Tibial artery (tissue), 4 donors: ENCODE results near the gene DDX49.

ENCODE experiments used
- DNase-seq, 2 donors: peaks; one replicate each; pipeline ENCODE4 v3.0.0-alpha.2; 2019
- H3K27ac ChIP-seq, 2 donors: fragments of 200-600 bp; sonication (generic) in 1 of 2; 1 replicate in 1 of 2; 2 replicates in 1 of 2; pipeline ENCODE4 v1.5.1; 2018 to 2019; ENCODE audit warnings: mild to moderate bottlenecking in 1 of 2
- H3K27me3 ChIP-seq, 2 donors: fragments of 200-600 bp; sonication (generic) in 1 of 2; one replicate each; pipeline versions ENCODE4 v1.5.1 to v1.6.0; 2016 to 2019
- H3K36me3 ChIP-seq, 3 donors: fragments of 200-600 bp; sonication (generic) in 2 of 3; one replicate each; pipeline ENCODE4 v1.5.1; 2016 to 2019; ENCODE audit warnings: mild to moderate bottlenecking in 2 of 3
- H3K4me1 ChIP-seq, 4 donors: fragments of 200-600 bp; sonication (generic) in 2 of 4; 1 replicate in 3 of 4; 2 replicates in 1 of 4; pipeline ENCODE4 v1.5.1; 2016 to 2019
- H3K4me3 ChIP-seq, 2 donors: fragments of 200-600 bp; sonication (generic) in 1 of 2; 1 replicate in 1 of 2; 2 replicates in 1 of 2; pipeline ENCODE4 v1.5.1; 2018 to 2019; ENCODE audit warnings: mild to moderate bottlenecking in 2 of 2
- H3K9me3 ChIP-seq, 3 donors: fragments of 200-600 bp; sonication (generic) in 1 of 3; one replicate each; pipeline ENCODE4 v1.5.1; 2016 to 2019
- intact Hi-C: fragments of 100-400 bp; cut with DNase I; formaldehyde crosslinking; loops from one replicate; pipeline ENCODE4 v1.15.0; 2023; ENCODE audit warnings: low total_unique reads
- TF ChIP-seq, protein P1 (sequence below), 2 experiments: fragments of 200-600 bp in 1 of 2; fragments of 450-650 bp in 1 of 2; IDR thresholded peaks; one replicate each; pipeline ENCODE4 v1.5.1; 2017 to 2019; ENCODE audit warnings: antibody characterized with exemption in 2 of 2, mild to moderate bottlenecking in 1 of 2, moderate library complexity in 1 of 2

DDX49 gene

DNA sequence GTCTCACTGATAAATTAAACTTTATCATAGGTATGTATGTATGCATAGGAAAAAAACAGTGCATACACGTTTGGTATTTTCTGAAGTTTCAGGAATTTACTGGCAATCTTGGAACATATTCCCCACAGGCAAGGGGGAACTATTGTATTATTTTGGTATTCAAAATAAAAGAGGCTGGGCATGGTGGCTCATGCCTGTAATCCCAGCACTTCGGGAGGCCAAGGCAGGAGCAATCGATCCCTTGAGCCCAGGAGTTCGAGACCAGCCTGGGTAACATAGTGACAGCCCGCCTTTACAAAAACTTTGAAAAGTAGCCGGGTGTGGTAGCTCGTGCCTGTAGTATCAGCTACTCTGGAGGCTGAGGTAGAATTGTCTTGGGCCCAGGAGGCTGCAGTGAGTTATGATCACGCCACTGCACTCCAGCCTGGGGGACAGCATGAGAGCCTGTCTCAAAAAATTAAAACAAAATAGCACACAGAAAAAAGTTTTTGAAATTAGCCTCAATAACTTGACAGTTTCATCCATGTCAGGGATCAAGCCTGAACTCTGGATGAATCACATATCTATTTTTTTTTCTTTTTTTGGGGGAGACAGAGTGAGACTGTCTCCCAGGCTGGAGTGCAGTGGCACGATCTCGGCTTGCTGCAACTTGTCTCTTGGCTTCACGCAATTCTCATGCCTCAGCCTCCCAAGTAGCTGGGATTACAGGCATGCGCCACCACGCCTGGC is 50.6 kb downstream of the DDX49 start:
- no peak overlapping the region for H3K4me3 ChIP-seq
- H3K27ac ChIP-seq: no peak overlapping the region
- H3K36me3 ChIP-seq: no peaks in the 10 kb centered on the region
- intact Hi-C loops: no loop called here
- H3K27me3 ChIP-seq: no peaks in the 10 kb centered on the region
- peaks cover 0 to 14% (median 4%) of the 10 kb centered on the region in 4 donors for H3K4me1 ChIP-seq
- no peaks in the 10 kb centered on the region for H3K9me3 ChIP-seq
- DNase-seq: no peak
- TF ChIP-seq, protein P1, sequence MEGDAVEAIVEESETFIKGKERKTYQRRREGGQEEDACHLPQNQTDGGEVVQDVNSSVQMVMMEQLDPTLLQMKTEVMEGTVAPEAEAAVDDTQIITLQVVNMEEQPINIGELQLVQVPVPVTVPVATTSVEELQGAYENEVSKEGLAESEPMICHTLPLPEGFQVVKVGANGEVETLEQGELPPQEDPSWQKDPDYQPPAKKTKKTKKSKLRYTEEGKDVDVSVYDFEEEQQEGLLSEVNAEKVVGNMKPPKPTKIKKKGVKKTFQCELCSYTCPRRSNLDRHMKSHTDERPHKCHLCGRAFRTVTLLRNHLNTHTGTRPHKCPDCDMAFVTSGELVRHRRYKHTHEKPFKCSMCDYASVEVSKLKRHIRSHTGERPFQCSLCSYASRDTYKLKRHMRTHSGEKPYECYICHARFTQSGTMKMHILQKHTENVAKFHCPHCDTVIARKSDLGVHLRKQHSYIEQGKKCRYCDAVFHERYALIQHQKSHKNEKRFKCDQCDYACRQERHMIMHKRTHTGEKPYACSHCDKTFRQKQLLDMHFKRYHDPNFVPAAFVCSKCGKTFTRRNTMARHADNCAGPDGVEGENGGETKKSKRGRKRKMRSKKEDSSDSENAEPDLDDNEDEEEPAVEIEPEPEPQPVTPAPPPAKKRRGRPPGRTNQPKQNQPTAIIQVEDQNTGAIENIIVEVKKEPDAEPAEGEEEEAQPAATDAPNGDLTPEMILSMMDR (IDR thresholded peaks at IDR 0.05): no peak

DNA sequence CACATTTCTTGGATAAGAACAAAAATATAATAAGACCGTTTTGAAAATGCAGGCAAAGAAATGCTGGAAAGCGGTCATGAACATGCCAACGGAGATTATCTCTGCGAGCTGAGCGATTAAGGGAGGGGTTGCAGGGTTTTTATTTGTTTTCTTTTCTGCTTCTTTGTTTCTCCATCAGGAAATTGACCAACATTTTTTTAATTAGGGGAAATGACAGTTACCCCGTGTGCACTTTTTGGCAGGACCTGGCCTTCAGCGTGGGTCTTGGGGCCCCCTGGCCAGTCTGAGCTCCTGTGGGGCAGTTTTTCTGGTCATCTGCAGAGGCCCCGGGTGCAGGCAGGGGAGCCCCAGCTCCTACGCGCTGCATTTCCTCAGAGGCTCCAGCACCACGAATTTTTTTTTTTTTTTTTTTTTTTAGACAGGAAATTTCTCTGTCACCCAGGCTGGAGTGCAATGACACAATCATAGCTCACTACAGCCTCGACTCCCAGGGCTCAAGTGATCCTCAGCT is 52.8 kb downstream of the DDX49 start:
- peak overlapping the region in 1 of 2 donors; percentile 19 for H3K27ac ChIP-seq
- H3K4me1 ChIP-seq: peaks cover 0 to 14% (median 4%) of the 10 kb centered on the region in 4 donors
- DNase-seq: peak in 1 of 2 donors; percentile 25
- TF ChIP-seq, protein P1 (IDR thresholded peaks at IDR 0.05): no peak
- intact Hi-C loops: no loop called here
- H3K9me3 ChIP-seq: no peaks in the 10 kb centered on the region
- no peak overlapping the region for H3K4me3 ChIP-seq
- H3K36me3 ChIP-seq: no peaks in the 10 kb centered on the region
- no peaks in the 10 kb centered on the region for H3K27me3 ChIP-seq

DNA sequence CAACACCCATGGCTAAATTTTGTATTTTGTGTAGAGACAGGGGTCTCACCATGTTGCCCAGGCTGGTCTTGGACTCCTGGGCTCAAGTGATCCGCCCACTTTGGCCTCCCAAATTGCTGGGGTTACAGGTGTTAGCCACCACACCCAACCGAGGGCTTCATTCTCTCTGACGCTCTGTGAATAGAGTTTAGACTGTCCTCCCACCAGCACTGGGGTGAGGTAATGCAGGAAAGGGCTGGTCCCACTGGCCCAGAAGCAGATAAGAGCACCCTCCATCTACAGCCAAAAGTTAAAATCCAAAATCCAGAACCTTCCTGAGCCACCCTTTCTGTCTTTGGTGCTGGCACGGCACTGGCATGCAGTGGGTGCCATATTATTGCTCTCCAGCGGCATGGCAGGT is 53.3 kb downstream of the DDX49 start:
- intact Hi-C loops: no loop called here

DNA sequence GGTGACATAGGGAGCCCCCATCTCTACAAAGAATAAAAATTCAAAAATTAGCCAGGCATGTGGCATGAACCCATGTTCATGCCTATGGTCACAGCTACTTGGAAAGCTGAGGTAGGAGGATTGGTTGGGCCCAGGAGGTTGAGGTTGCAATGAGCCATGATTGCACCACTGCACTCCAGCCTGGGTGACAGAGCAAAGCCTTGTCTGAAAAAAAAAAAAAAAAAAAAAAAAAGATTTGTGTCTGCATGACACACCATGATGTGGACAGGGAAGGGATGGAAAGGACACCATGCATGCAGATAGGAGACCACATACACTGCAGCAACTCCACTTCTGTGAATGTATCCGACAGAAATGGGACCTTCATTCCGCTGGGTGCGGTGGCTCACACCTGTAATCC is 55.5 kb downstream of the DDX49 start:
- Histone ChIP-seq H3K9me3 (no peaks in the 10 kb centered on the region), H3K4me1 (peaks cover 0 to 4% (median 3%) of the 10 kb centered on the region in 4 donors), H3K27me3 (peaks cover 0 to 6% of the 10 kb centered on the region in 2 donors), H3K36me3 (no peaks in the 10 kb centered on the region), H3K27ac (no peak overlapping the region), H3K4me3 (no peak overlapping the region)
- intact Hi-C loops: no loop called here
- TF ChIP-seq, protein P1 (IDR thresholded peaks at IDR 0.05): no peak
- DNase-seq: no peak

More for the DNA sequence above, 53.3 kb downstream of the DDX49 start:
- TF ChIP-seq, protein P1 (IDR thresholded peaks at IDR 0.05): no peak
- Histone ChIP-seq H3K9me3 (no peaks in the 10 kb centered on the region), H3K4me1 (peaks cover 0 to 14% (median 4%) of the 10 kb centered on the region in 4 donors), H3K4me3 (no peak overlapping the region), H3K36me3 (no peaks in the 10 kb centered on the region), H3K27me3 (no peaks in the 10 kb centered on the region), H3K27ac (peak overlapping the region in 1 of 2 donors; percentile 19)
- no peak for DNase-seq

DNA sequence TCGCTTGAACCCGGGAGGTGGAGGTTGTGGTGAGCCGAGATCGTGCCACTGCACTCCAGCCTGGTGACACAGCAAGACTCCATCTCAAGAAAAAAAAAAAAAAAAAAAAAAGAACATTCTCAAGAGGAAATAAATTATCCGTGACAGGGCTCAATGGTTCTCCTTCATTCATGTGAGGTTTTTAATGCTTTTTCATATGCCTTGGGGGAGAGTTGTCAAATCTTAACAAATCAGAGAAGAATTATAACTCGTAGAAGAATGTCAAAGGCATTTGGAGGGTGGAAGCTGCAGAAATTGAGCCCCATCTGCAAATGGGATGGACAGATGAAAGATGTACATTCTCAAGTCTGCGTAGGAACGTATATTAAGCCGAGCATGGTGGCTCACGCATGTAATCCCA is 56.4 kb downstream of the DDX49 start:
- Histone ChIP-seq H3K4me1 (peaks cover 0 to 2% (median 0%) of the 10 kb centered on the region in 4 donors), H3K27me3 (peaks cover 0 to 6% of the 10 kb centered on the region in 2 donors), H3K9me3 (no peaks in the 10 kb centered on the region), H3K27ac (no peak overlapping the region), H3K36me3 (no peaks in the 10 kb centered on the region), H3K4me3 (no peak overlapping the region)
- TF ChIP-seq, protein P1 (IDR thresholded peaks at IDR 0.05): no peak
- intact Hi-C loops: no loop called here
- no peak for DNase-seq
